HG02759 (cell line): ENCODE measurements around the gene PCMT1.
"Not testable (repeated sequence)": the region's sequence is repeated elsewhere in the genome, so short reads cannot be mapped to it uniquely, and the experiment has no call there.

ENCODE experiments used
- ATAC-seq: cut with Tn5 transposase; IDR thresholded peaks from one replicate; pipeline ENCODE4 v1.9.1; 2021; ENCODE audit warnings: mild to moderate bottlenecking, moderate library complexity; ENCODE audit not compliant: unreplicated experiment

The PCMT1 gene

DNA sequence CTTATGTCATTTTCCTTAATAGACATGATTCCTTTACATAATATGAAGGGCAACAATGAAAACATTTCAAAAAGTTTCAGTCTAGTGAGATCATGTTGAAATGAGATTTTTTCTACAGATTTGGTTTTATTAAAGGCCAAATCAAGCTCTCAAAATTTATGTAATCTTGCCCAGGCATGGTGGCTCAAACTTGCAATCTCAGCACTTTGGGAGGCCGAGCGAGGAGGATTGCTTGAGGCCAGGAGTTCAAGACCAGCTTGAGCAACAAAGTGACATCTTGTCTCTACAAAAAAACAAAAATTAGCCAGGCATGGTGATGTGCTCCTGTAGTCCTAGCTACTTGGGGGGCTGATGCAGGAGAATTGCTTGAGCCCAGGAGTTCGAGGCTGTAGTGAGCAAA is 63.8 kb downstream of the PCMT1 start:
- no peak for ATAC-seq

- ATAC-seq, result no peak
These were observed 66.2 kb downstream of the PCMT1 start for GRCh38 chr6:149815788-149816187.

DNA sequence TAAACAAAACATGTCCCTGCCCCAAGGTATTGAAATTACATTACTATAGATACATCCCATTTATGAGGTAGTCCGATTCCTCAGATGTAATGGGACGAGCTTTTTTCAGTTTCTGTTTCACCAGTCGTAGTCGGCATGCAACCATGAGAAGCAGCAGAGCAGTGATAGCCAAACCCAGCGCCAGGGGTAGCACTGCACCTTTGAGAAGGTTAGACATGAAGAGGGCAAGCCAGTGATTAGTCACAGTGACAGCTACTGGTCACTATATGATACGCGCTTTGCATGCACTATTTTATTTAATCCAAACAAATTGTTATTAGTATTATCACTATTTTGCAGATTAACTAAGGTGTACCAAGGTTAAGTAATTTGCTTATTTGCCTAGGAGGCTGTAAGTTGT is 71.0 kb downstream of the PCMT1 start:
- ATAC-seq, result no peak

DNA sequence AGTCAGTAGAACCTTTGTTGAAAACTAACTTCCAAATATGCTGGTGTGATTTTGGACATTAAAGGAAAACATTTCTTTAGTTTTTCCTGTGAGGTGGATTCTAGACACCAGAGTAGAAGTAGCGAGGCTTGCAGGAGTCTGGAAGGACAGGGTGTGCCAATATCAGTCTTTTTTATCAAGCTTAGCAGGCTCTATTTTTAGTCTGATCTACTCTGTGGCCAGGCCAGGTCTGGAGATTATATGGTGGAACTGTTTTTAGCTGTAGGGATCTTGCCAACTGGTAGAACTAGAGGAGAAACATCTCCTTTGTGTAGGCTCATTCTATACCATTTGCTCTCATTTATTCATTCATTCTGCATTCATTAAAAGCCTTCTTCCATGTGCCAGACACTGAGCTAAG is 72.0 kb downstream of the PCMT1 start:
- no peak for ATAC-seq

DNA sequence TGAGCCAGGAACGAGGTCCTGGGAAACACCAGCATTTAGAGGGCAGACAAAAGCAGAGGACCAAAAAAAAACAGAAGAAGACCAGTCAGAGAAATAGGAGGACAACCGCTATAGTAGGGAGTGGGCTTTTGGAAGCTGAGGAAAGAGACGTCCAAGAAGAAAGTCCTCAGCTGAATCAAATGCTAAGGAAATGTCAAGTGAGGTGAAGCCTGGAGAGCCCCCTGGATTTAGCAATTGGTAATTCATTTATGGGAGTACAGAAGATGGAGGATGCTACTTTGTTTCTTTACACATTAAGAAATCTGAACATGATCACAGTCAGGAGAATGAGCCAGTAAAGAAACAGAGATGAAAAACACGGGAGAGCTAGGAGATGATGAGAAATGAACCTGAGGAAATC is 73.5 kb downstream of the PCMT1 start:
- no peak for ATAC-seq

DNA sequence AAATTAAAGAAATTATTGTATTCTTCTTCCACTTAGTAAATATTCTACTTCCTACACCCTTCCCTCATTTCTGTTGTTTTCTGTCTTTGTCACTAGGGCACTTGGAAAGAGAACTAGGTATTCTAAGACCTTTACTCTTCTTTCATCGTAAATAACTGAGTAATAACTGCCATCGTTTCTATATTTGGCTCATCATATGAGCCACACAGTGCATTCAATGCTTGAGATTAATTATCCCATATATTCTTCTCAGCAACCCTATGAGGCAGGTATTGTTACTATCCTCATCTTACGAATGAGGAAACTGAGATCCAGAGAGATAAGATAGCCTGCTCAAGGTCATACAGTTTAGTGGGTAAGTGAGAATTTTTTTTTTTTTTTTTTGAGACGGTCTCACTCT is 75.8 kb downstream of the PCMT1 start:
- ATAC-seq, result no peak

DNA sequence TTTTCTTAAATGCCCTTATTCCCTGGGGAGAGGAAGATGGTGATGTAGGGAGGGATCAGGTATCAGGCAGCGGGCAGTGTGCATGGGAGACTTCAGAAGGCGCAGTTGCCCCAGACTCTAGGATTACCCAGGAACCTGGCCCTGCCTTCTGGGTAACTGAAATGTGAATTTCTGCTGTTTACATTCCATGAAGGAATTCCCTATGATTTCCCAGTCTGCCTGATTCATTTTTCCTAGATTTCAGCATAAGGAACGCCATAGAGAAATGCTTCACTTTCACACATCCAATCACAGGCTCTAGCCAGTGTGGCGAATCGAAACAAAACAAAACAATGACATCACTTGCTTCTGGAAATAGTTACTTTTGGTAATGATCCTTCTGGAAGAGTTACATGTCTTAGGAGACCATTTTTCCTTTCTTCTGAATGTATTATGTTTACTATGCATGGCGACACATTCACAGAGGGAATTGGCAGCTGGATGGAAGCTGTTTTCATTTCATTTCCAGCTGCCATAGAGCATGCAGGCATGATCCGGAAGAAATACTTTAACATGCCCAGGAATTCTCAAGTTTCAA is 81.3 kb downstream of the PCMT1 start:
- ATAC-seq, result no peak

GRCh38 chr6:149831308-149831820 is 81.8 kb downstream of the PCMT1 start:
- no peak for ATAC-seq

GRCh38 chr6:149833651-149834050 is 84.1 kb downstream of the PCMT1 start:
- ATAC-seq, result no peak

GRCh38 chr6:149834513-149835481 is 85.3 kb downstream of the PCMT1 start:
- ATAC-seq, result no peak

- no peak for ATAC-seq
These were observed 91.0 kb downstream of the PCMT1 start for GRCh38 chr6:149840345-149841075.

- ATAC-seq, result no peak
These were observed 92.8 kb downstream of the PCMT1 start for GRCh38 chr6:149842331-149842730.

GRCh38 chr6:149843051-149843633 is 93.6 kb downstream of the PCMT1 start:
- no peak for ATAC-seq

DNA sequence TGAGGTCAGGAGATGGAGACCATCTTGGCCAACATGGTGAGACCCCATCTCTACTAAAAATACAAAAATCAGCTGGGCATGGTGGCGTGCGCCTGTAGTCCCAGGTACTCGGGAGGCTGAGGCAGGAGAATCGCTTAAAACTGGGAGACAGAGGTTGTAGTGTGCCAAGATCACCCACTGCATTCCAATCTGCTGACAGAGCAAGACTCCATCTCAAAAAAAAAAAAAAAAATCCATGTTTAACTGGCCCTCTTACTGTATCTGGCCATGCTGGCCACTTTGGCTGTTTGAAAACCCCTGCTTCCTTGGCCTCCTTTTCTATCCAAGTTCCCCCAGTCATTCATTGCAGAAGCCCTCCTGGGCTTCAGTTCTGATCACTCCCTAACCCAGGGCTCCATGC is 94.5 kb downstream of the PCMT1 start:
- ATAC-seq, result not testable (repeated sequence)

DNA sequence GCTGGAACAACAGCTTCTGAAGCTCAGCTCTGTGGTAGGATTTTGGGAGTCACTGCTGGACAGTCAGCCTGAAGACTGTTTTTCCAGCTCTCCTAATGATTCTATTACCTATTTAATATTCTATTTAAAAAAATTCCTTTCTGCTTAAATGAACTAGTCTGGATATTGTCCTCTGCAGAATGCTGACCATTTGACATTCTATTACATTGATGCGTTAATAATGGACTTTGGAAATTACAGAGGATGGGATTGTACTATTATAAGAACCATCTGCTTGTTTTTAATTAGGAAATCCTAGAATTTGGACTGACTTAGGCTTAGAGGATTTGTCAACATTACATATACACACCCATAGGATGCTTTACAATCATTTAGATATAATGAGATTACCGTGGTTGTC is 94.9 kb downstream of the PCMT1 start:
- no peak for ATAC-seq

DNA sequence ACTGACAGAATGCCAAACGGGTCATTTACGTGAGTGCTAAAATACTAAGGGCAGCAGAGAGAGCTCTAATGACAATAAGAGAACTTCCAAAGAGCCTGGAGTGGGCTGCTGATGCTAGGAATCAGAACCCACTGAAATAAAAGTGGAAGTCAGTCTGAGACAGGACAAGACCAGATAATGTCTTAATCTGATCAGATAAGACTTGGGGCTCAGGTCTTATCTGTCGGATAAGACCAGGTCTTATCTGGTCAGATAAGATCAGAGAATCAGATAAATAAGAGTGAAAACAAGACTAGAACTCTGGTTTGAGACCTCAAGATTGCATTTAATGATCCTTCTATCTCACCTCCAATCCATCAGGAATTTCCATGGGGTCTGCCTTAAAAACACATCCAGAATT is 96.0 kb downstream of the PCMT1 start:
- ATAC-seq, result no peak

DNA sequence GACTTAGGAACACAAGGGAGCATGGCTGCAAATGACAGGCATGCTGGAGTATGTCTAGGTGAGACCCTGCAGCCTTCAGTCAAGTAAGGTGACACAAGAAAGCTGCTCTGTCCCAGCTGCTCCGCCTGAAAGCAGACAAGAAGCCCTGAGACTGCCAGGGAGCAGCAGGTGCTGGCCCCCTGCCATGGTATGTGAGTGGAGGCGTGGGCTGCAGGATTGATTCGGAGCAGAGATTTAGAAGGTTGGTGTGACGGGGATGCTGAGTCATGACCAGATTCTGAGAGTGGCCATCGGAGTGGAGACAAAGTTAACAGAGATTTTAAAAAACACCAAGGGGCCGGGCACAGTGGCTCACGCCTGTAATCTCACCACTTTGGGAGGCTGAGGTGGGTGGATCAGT is 96.8 kb downstream of the PCMT1 start:
- no peak for ATAC-seq

DNA sequence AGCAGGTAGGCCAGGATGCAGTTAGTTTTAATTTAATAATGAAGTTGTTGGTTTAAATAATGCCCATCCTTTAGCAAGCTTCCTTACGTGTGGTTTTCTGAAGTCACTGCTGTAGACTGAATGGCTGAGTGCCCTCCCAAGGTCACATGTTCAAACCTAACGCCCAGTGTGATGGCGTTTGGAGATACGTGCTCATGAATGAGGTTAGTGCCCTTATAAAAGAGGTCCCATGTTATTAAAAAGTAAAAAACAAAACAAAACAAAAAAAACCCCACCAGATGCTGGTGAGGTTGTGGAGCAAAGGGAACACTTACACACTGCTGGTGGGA is 98.4 kb downstream of the PCMT1 start:
- ATAC-seq, result no peak

DNA sequence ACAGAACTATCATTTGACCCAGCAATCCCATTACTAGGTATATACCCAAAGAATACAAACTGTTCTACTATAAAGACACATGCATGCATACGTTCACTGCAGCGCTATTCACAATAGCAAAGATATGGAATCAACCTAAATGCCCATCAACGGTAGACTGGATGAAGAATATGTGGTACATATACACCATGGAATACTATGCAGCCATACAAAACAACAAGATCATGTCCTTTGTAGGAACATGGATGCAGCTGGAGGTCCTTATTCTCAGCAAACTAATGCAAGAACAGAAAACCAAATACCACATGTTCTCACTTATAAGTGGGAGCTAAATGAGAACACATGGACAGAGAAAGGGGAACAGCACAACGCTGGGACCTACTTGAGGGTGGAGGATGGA is 98.8 kb downstream of the PCMT1 start:
- ATAC-seq, result not testable (repeated sequence)

DNA sequence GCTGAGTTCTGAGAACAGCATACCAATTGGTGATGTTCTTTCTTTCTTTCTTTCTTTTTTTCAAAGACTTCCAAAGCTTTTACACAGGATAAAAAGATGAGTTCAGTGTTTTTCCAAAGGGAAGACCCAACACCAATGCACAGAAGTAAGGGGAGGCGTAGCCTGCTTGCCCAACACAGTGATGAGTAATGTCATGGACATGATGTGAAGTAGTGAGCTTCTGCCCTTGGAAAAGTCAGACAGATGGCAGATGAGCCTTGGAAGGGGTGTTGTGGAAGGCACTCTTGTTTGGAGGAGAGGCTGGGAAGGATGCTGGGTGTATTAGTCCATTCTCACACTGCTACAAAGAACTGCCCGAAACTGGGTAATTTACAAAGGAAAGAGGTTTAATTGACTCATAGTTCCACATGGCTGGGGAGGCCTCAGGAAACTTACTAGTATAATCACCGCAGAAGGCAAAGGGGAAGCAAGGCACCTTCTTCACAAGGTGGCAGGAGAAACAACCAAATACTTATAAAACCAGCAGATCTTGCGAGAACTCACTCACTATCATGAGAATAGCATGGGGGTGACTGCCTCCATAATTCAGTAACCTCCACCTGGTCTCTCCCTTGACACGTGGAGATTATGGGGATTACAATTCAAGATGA is 102.0 kb downstream of the PCMT1 start:
- ATAC-seq, result no peak

GRCh38 chr6:149852180-149852579 is 102.6 kb downstream of the PCMT1 start:
- no peak for ATAC-seq
